Measurements from ENCODE around the gene CLDN5. TPM values are rescaled to one million over a fixed set of nuclear protein-coding genes. Genes with fewer than 3 reads are reported as not detected.

Gene CLDN5
- total RNA-seq, 1 donor from 2014 or later, result 0.69 TPM

GRCh38 chr22:19498154-19498865 lies 25.9 kb downstream of the CLDN5 start:
- DNase-seq (ENCODE audit: low spot score), result no peak
- TF ChIP-seq CTCF (IDR thresholded peaks at IDR 0.05) (no peak), EZH2phosphoT487 (IDR thresholded peaks at IDR 0.05) (no peak), EZH2 (IDR thresholded peaks at IDR 0.05) (no peak)
- H3K4me3 ChIP-seq, result no peak overlapping the region
- no peaks in the 10 kb centered on the region for H3K4me1 ChIP-seq
- no peaks in the 10 kb centered on the region for H3K27me3 Mint-ChIP-seq (ENCODE audit: insufficient read depth, low read depth)
- no peak overlapping the region for H3K9ac ChIP-seq
- H3K36me3 Mint-ChIP-seq, result peaks cover 5% of the 10 kb centered on the region
- no peak overlapping the region for H3K27ac ChIP-seq
- H4K20me1 ChIP-seq (ENCODE audit: low read depth), result no peaks in the 10 kb centered on the region
- no peaks in the 10 kb centered on the region for H3K9me3 Mint-ChIP-seq
- H3K4me1 Mint-ChIP-seq, result no peaks in the 10 kb centered on the region
- H3K27ac Mint-ChIP-seq, result no peak overlapping the region
- H3F3A ChIP-seq (ENCODE audit: low read depth), result no peaks in the 10 kb centered on the region
- H3K36me3 ChIP-seq, result no peaks in the 10 kb centered on the region
- H2AFZ ChIP-seq (replicated peaks), result no peak overlapping the region
- no peaks in the 10 kb centered on the region for H3K27me3 ChIP-seq
- H3K9me3 ChIP-seq (ENCODE audit: low read depth), result no peaks in the 10 kb centered on the region
- no peaks in the 10 kb centered on the region for H3K79me2 ChIP-seq (ENCODE audit: low read depth)
- no peak overlapping the region for H3K4me2 ChIP-seq
- no peak overlapping the region for H3K4me3 Mint-ChIP-seq

- Mint-ChIP-seq H3K4me3 (no peak overlapping the region), H3K9me3 (no peaks in the 10 kb centered on the region), H3K27ac (no peak overlapping the region), H3K36me3 (peaks cover 5% of the 10 kb centered on the region), H3K27me3 (ENCODE audit: insufficient read depth, low read depth) (no peaks in the 10 kb centered on the region), H3K4me1 (no peaks in the 10 kb centered on the region)
- Histone ChIP-seq H3K4me3 (no peak overlapping the region), H3K36me3 (no peaks in the 10 kb centered on the region), H3K4me2 (no peak overlapping the region), H3F3A (ENCODE audit: low read depth) (no peaks in the 10 kb centered on the region), H3K27me3 (no peaks in the 10 kb centered on the region), H3K27ac (no peak overlapping the region), H3K4me1 (no peaks in the 10 kb centered on the region), H3K9ac (no peak overlapping the region), H3K79me2 (ENCODE audit: low read depth) (no peaks in the 10 kb centered on the region), H2AFZ (replicated peaks) (no peak overlapping the region), H3K9me3 (ENCODE audit: low read depth) (no peaks in the 10 kb centered on the region), H4K20me1 (ENCODE audit: low read depth) (no peaks in the 10 kb centered on the region)
- DNase-seq (ENCODE audit: low spot score), result no peak
- no peak for TF ChIP-seq EZH2phosphoT487 (IDR thresholded peaks at IDR 0.05)
Measured at GRCh38 chr22:19497245-19497644, 27.0 kb downstream of the CLDN5 start.

GRCh38 chr22:19496324-19496630 lies 27.9 kb downstream of the CLDN5 start:
- Mint-ChIP-seq H3K4me1 (no peaks in the 10 kb centered on the region), H3K4me3 (no peak overlapping the region)

More at GRCh38 chr22:19496324-19496630, 27.9 kb downstream of the CLDN5 start:
- H3K4me3 ChIP-seq, result no peak overlapping the region
- no peak overlapping the region for H3K27ac ChIP-seq
- no peak overlapping the region for H3K9ac ChIP-seq
- no peaks in the 10 kb centered on the region for H3K4me1 ChIP-seq
- H3F3A ChIP-seq (ENCODE audit: low read depth), result no peaks in the 10 kb centered on the region
- H2AFZ ChIP-seq (replicated peaks), result no peak overlapping the region
- H3K36me3 Mint-ChIP-seq, result peaks cover 7% of the 10 kb centered on the region
- no peaks in the 10 kb centered on the region for H3K36me3 ChIP-seq
- H3K27me3 ChIP-seq, result no peaks in the 10 kb centered on the region
- no peak for DNase-seq (ENCODE audit: low spot score)
- TF ChIP-seq EZH2phosphoT487 (IDR thresholded peaks at IDR 0.05) (no peak), EZH2 (IDR thresholded peaks at IDR 0.05) (no peak), CTCF (IDR thresholded peaks at IDR 0.05) (no peak)
- H3K79me2 ChIP-seq (ENCODE audit: low read depth), result no peaks in the 10 kb centered on the region
- no peaks in the 10 kb centered on the region for H3K9me3 ChIP-seq (ENCODE audit: low read depth)
- H4K20me1 ChIP-seq (ENCODE audit: low read depth), result no peaks in the 10 kb centered on the region
- no peak overlapping the region for H3K27ac Mint-ChIP-seq
- H3K27me3 Mint-ChIP-seq (ENCODE audit: insufficient read depth, low read depth), result no peaks in the 10 kb centered on the region
- no peak overlapping the region for H3K4me2 ChIP-seq
- H3K9me3 Mint-ChIP-seq, result no peaks in the 10 kb centered on the region

Measured in neural progenitor cell (in vitro differentiated cells).